Ecto neural progenitor cell (in vitro differentiated cells): ENCODE data around the gene LYST.

Experiments
- DNase-seq: peaks from one replicate; pipeline ENCODE4 v3.0.0-alpha.2; 2018; ENCODE audit warnings: low spot score

LYST gene

GRCh38 chr1:235888119-235888643 lies 21.5 kb upstream of the LYST start:
- DNase-seq: no peak

- no peak for DNase-seq
Observed at GRCh38 chr1:235887676-235888075, 21.0 kb upstream of the LYST start.

GRCh38 chr1:235885655-235886262 lies 19.1 kb upstream of the LYST start:
- DNase-seq: no peak

GRCh38 chr1:235883261-235883927 lies 16.7 kb upstream of the LYST start:
- DNase-seq: no peak

DNA sequence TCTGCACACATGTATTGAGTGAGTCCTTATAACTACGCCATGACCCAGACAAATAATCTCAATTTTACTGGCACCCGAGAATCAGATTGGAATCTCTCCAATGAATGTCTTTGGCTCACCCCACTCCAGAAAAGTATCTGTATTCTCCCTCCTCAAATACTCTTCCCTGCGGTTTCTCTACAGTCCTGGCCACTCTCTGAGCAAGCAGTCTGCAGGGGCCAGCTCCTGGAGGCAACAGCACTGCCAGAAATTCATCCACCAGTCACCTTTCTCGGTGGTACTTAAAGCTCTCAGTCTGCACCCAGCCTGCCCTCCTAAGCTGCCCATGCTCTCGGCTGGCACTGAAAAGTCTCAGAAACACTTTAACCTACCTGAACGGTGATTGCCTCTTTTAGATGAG lies 16.1 kb upstream of the LYST start:
- peak; percentile 27 for DNase-seq

DNA sequence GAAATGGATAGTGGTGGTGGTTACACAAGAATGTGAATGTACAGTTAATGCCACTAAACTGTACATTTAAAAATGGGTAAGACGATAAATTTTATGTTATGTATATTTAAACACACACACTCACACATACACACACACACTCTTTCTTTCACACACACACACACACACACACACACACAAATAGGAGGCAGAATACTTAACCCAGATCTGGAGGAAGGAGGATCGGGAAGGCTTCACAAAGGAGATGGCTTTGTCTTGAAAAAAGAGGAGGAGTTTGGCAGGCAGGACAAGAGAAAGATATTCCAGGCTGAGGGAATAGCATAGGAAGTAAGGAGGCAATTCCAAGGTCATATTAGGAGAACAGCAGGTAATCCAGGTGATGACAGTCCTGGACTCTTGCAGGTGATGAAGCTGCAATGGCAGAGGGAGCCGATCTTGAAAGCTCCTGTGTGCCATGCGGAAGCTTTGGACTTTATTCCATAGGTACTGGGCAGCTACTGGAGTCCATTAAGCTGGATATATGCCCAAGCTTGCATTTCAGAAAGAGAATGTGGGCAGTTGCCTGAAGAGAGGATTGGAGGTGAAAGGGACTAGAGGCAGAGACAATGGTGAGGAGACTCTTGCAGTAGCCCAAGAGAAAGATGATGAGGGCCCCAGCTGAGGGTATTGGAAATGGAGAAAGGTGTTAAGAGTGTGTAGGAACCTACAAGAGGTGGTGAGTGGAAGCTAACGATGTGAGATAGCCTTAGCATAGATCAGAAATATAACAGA lies 15.4 kb upstream of the LYST start:
- peak; percentile 7 for DNase-seq

DNA sequence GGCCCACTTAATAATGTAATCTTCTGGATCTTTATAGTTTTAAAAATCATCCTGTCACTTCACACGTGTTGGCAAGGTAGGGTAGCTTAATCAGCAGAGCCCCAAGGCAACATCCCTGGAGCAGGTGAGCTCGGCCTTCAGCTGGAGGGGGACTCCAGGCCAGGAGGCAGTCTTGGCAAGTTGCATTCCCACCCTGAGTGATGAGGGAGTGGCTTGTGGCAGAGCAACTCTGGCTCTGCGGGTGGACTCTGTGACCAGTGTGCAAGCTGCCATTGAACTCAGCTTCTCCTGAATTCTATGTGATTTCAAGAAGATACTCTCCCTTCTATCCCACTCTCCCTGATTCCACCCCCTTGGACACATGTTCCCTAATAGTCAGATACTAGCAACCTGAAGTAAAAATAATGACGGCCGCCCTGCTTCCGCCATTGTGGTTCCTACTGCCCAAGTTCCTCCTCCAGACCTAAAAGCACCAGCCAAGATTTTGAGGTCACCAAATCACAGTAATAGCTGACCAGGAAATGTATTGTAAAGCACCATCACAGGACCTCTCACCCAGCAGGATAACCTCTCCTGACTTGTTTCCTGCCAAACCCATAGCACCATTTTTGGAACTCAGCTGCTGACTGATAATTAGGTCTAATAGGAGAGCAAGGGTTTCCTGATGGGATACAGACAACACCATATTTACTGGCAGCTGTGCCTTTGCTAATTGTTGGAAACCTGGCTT lies 11.5 kb upstream of the LYST start:
- no peak for DNase-seq

DNA sequence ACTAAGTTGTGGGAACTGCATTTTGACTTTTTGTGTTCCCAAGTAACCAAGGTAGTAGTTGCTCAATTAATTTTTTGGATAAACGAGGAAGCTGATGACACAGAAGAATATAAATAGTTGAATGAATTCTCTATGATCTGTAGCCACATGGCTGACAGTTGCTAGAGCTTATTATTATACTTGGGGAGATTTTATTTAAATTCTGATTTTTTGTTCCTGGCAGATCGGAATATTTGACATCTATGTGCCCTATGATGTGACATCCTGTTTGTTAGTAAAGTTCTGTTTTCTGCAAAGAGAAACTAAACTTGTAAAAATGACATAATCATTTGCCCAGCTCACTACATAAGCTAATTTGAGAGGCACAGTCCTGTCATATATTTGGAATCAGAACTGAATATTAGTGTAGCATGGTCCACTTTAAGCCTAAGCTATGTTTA lies 9.7 kb upstream of the LYST start:
- DNase-seq: no peak

GRCh38 chr1:235875036-235875597 lies 8.4 kb upstream of the LYST start:
- no peak for DNase-seq

GRCh38 chr1:235874261-235874660 lies 7.6 kb upstream of the LYST start:
- no peak for DNase-seq

GRCh38 chr1:235873571-235873970 lies 6.9 kb upstream of the LYST start:
- DNase-seq: no peak

DNA sequence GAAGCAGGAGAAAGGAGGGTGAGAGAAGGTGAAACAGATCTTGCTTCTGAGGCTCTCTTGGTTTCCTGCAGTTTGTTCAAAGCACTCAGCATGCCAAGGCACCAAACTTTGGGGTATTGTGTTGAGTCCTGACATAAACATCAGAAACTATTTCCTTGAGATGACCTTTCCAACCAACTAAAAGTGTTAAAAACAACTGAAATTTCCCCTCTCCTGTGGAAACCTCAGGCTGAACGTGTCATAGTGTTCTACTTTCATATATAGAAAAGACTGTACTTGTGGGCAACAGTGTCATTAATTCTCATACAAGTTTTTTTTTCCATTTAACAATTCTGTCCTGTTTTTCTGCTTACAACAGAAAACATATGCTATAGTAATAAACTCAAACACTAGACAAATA lies 6.3 kb upstream of the LYST start:
- DNase-seq: no peak

DNA sequence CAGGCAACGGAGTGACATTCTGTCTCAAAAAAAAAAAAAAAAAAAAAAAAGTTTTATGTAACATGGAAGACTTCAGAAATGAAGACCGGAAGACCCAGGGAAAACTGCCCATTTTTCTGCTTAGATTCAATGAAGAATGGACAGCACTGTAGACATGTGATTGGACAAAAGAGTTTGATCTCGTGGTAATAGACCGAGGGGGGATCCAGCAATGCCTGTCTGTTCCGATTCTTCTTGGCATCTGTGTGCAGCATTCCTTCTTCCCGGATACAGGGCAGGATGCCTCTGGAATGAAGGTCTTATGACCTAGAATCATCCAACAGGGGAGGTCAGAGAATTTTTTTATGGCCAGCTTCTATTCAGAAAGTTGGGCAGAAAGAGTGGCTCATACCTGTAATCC lies 5.6 kb upstream of the LYST start:
- no peak for DNase-seq

GRCh38 chr1:235867903-235868469 lies 1.3 kb upstream of the LYST start:
- no peak for DNase-seq

- DNase-seq: peak; percentile 99
Observed at GRCh38 chr1:235866913-235867845, 473 bp upstream of the LYST start.

DNA sequence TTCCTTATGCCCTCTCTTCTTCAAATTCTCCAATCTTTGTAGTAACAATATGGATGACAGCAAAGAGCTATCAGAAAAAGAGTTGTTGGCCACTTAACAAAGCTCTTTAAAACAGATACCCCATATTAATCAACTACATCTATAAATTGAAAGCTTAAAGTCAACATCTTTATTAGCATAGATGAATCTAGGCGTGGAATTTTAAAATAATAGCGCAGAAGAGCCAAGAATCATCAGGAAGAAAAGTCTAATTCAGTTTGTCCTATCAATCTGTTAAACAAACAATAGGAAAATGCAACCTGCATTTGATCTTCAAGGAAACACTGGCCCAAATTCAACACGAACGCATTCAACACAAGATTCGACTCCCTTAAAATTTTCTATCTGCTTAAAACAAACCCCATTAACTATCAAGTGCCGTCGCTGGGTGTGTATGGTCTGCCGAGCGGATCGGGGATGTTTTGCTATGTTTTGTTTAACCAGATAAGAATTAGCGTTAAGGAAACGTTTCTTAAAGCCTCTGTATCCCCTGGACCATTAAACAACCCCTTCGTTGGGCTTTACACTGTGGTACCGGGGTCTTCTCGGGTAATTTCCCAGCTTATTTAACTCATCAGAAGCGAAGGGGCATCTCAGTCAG lies 1.0 kb downstream of the LYST start:
- no peak for DNase-seq

DNA sequence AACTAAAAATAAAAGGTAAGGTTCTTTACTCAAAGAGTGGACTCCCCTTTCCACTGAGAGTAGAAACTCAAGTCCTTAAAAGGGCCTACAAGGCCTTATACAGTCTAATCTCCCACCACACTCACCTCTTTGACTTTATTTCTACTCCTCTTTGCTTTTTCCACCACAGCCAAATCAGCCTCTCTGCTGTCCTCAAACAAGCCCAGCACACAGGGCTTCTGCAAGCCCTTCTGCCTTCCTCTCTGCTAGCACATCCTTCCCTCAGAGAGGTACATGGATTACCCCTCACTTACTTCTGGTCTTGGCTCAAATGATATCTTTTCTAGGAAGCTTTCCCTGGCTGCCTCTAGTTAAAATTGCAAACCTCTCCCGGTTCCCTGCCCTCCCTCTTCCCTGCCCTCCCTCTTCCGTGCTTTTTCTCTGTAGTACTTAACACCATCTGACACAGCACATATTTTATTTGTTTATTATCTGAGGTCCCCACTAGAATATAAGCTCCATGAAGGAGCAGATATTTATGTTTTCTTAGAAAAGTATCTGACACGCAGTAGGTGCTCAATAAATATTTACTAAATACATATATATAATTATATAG lies 1.7 kb downstream of the LYST start:
- DNase-seq: no peak

GRCh38 chr1:235864469-235864868 lies 2.2 kb downstream of the LYST start:
- DNase-seq: no peak

GRCh38 chr1:235863699-235864093 lies 3.0 kb downstream of the LYST start:
- DNase-seq: no peak

- no peak for DNase-seq
Observed at GRCh38 chr1:235861857-235862256, 4.8 kb downstream of the LYST start.
